ENCODE measurements around the gene ADAMTSL4.

GRCh38 chr1:150536836-150537731, 12.1 kb upstream of the ADAMTSL4 start:
- no peak for TF ChIP-seq CTCF (IDR thresholded peaks at IDR 0.05)
- TF ChIP-seq EP300 (IDR thresholded peaks at IDR 0.05): no peak

Measured in sigmoid colon (tissue), 4 donors.